SU-DHL-6 (cell line): ENCODE measurements around the gene CNNM1.

ENCODE experiments used
- CTCF ChIP-seq: fragments of 200-600 bp; sonication (generic); IDR thresholded peaks from one replicate; pipeline ENCODE4 v1.5.1; 2017; ENCODE audit warnings: antibody characterized with exemption, mild to moderate bottlenecking, low read length, moderate library complexity; ENCODE audit not compliant: insufficient read depth, poor library complexity, severe bottlenecking
- EZH2phosphoT487 ChIP-seq: fragments of 200-600 bp; sonication (generic), shearing (Covaris generic); conservative IDR thresholded peaks from 2 replicates; pipeline ENCODE4 v1.6.1; 2018; ENCODE audit warnings: mild to moderate bottlenecking, antibody characterized with exemption, low read length, moderate library complexity, mixed read lengths

DNA sequence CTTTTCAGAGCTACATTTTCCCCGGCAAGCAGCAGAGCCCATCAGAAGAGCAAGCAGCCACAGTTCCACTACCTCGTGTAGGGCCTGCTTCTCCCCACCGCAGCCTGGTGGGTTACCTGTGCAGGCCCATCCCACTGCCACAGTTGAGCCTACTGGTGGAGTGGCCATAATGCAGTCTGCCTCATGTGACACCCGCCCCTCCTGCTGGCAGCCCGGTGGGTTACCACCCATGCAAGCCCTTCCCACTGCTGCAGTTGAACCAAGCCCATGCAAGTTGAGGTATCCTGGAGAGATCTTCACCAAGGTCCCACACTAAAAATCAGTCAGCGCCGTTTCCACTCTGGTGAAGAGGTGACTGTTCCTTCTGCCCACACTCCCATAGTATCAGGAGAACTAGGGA is 32.1 kb upstream of the CNNM1 start:
- TF ChIP-seq CTCF, result no peak
- TF ChIP-seq EZH2phosphoT487, result no peak
